ENCODE data around the gene VSTM1.

- TF ChIP-seq CTCF (IDR thresholded peaks at IDR 0.05) (peak; percentile 79), SMAD4 (CRISPR knock-in tag; IDR thresholded peaks at IDR 0.05) (no peak), ELF4 (CRISPR knock-in tag; IDR thresholded peaks at IDR 0.05; ENCODE audit: low read depth) (no peak), E2F5 (CRISPR knock-in tag; IDR thresholded peaks at IDR 0.05) (no peak), CREM (CRISPR knock-in tag; IDR thresholded peaks at IDR 0.05) (no peak), ESRRA (CRISPR knock-in tag; IDR thresholded peaks at IDR 0.05; ENCODE audit: borderline replicate concordance) (no peak), ZNF121 (CRISPR knock-in tag; IDR thresholded peaks at IDR 0.05) (no peak), E2F1 (CRISPR knock-in tag; IDR thresholded peaks at IDR 0.05) (no peak), FOXK1 (CRISPR knock-in tag; IDR thresholded peaks at IDR 0.05) (no peak), SMAD3 (CRISPR knock-in tag; IDR thresholded peaks at IDR 0.05; ENCODE audit: borderline replicate concordance) (no peak)
Observed at GRCh38 chr19:54029930-54030490, 33.7 kb downstream of the VSTM1 start.
